Urinary bladder (tissue), 4 donors: ENCODE measurements around the gene RUVBL2. TPM values are rescaled to one million over a fixed set of nuclear protein-coding genes. Genes with fewer than 3 reads are reported as not detected.
A peak's percentile ranks its signal among the peaks of the same experiment; 100 is the strongest.
"Not testable (repeated sequence)": the region's sequence is repeated elsewhere in the genome, so short reads cannot be mapped to it uniquely, and the experiment has no call there.

Source experiments
- DNase-seq: peaks from one replicate; pipeline ENCODE4 v3.0.0-alpha.2; 2015; ENCODE audit errors: extremely low spot score
- H3K27ac ChIP-seq: one replicate; pipeline ENCODE4 v1.5.1; 2013; ENCODE audit warnings: low read depth, mild to moderate bottlenecking, moderate library complexity
- H3K36me3 ChIP-seq: one replicate; pipeline ENCODE4 v1.6.1; 2013; ENCODE audit warnings: mild to moderate bottlenecking, moderate library complexity; ENCODE audit not compliant: insufficient read depth
- H3K4me1 ChIP-seq: one replicate; pipeline ENCODE4 v1.6.1; 2013; ENCODE audit warnings: mild to moderate bottlenecking, moderate library complexity; ENCODE audit not compliant: insufficient read depth
- H3K4me3 ChIP-seq: one replicate; pipeline ENCODE4 v1.5.1; 2013; ENCODE audit warnings: low read depth, low read length
- WGBS: extraction: QIAGEN DNeasy Blood & Tissue Kit; methylation state at CpG from one replicate; pipeline ENCODE4 v1.1.7; 2013; 5-methylcytosine and 5-hydroxymethylcytosine counted together
- polyA plus RNA-seq: library from polyadenylated mRNA; stranded (reverse); fragments of 200-250 nt; gene quantifications from one replicate; pipeline ENCODE4 v1.2.3, GENCODE V29; 2013
- total RNA-seq: library from RNA; depleted of rRNA; stranded (reverse); fragments of >200 nt; gene quantifications from one replicate; pipeline ENCODE4 v1.2.3, GENCODE V29; 2014
- donor health status: healthy with polysubstance abuse.
- donor health status: healthy.

RUVBL2 gene
- total and polyA plus RNA-seq, 2 donors, result 61.3 to 83.4 TPM

DNA sequence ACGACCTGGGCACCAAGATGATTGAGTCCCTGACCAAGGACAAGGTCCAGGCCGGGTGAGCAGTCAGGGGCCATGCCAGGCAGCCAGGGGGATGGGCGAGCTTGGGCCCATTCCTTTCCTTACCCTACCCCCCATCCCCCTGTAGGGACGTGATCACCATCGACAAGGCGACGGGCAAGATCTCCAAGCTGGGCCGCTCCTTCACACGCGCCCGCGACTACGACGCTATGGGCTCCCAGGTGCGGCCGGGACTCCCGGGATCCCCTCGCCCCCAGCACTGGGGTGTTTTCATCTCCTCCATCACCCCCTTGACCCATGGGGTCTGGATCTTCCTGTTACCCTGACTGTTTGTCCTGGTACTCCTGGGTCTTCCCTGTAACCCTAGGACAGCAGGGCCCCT lies 16.1 kb downstream of the RUVBL2 start:
- Histone ChIP-seq H3K27ac (no peak overlapping the region), H3K4me3 (no peak overlapping the region), H3K36me3 (peaks cover 2% of the 10 kb centered on the region), H3K4me1 (no peaks in the 10 kb centered on the region)
- no peak for DNase-seq
- WGBS, result 96% methylated on average over 18 of the region's 18 CpGs

DNA sequence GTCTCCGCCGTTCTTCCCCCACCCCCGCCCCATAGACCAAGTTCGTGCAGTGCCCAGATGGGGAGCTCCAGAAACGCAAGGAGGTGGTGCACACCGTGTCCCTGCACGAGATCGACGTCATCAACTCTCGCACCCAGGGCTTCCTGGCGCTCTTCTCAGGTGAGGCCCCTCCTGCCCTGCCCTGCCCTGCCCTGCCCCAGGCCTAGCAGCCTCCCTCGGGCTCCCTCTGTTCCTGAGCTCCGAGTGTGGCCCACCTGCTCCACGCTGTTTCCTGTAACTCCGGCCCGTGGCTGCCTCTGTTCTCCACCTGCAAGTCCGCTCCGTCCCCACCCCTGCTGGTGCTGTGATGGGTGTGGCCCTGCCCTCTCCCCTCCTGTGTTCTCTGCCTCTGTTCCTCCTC lies 16.8 kb downstream of the RUVBL2 start:
- no peak overlapping the region for H3K27ac ChIP-seq
- H3K4me1 ChIP-seq, result no peaks in the 10 kb centered on the region
- H3K4me3 ChIP-seq, result no peak overlapping the region
- DNase-seq, result no peak
- whole genome bisulfite sequencing, result 91% methylated on average over 18 of the region's 18 CpGs
- H3K36me3 ChIP-seq, result no peaks in the 10 kb centered on the region

- H3K4me3 ChIP-seq, result no peak overlapping the region
- peaks cover 2% of the 10 kb centered on the region for H3K36me3 ChIP-seq
- WGBS, result 90% methylated on average over 17 of the region's 17 CpGs
- no peak overlapping the region for H3K27ac ChIP-seq
- no peak for DNase-seq
- H3K4me1 ChIP-seq, result no peaks in the 10 kb centered on the region
These were observed 17.5 kb downstream of the RUVBL2 start for GRCh38 chr19:49011194-49011593.

GRCh38 chr19:49014123-49014869 lies 20.6 kb downstream of the RUVBL2 start:
- WGBS, result 92% methylated on average over 32 of the region's 32 CpGs
- DNase-seq, result no peak
- H3K4me1 ChIP-seq, result no peaks in the 10 kb centered on the region
- H3K36me3 ChIP-seq, result peaks cover 2% of the 10 kb centered on the region
- no peak overlapping the region for H3K27ac ChIP-seq
- H3K4me3 ChIP-seq, result no peak overlapping the region

DNA sequence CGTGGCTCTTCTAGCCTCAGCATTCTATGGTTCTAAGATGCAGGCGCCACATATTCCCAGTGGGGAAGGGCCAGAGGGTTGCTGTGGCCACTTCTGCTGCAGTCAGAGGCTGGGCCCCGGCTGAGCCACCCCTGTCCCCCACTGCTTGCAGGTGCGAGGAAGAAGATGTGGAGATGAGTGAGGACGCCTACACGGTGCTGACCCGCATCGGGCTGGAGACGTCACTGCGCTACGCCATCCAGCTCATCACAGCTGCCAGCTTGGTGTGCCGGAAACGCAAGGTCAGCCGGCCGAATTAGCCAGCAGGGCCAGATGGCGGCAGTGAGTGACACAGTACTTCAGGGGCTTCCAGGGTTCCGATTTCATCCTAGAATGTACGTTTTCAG lies 21.2 kb downstream of the RUVBL2 start:
- Histone ChIP-seq H3K36me3 (peaks cover 2% of the 10 kb centered on the region), H3K27ac (no peak overlapping the region), H3K4me3 (no peak overlapping the region), H3K4me1 (no peaks in the 10 kb centered on the region)
- no peak for DNase-seq
- WGBS, result 94% methylated on average over 18 of the region's 18 CpGs

- H3K4me3 ChIP-seq, result no peak overlapping the region
- H3K4me1 ChIP-seq, result no peaks in the 10 kb centered on the region
- H3K27ac ChIP-seq, result no peak overlapping the region
- DNase-seq, result no peak
- 95% methylated on average over 28 of the region's 29 CpGs for WGBS
- peaks cover 2% of the 10 kb centered on the region for H3K36me3 ChIP-seq
These were observed 22.6 kb downstream of the RUVBL2 start for GRCh38 chr19:49016067-49016839.

DNA sequence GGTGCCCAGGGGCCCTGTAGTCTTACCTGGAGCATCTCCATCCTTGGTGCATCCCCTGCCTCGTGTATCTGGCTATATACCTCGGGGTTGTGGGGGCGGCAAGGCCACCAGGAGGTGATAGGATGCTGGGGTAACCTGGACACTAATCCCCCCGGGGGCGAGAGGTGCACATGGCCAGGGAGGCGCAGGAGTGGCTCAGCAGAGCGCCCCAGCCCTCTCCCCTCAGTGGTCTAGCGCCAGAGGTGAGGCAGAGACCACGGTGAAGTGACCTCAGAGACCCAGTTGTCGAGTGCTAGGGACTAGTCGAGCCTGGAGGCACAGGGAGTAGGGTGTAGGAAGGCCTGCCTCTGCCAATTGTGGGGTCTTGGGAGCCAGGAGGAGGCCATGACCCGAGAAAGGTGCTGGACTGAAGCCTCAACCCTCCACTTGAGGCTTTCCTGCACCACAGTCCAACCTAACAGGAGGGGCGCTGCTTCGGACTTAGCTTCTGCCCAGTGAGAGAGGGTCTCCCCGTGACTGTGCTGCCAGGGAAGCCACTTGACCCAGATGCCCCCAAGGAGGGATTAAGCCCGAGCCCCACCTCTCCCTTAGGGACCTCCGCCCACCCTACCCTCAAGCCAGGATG lies 23.5 kb downstream of the RUVBL2 start, which contains the start of gene LHB:
Gene LHB (minus strand): TSS at position 51 of the 625 bp plus-strand sequence. CDS start 10 bp downstream, at position 41.
- 75% methylated on average over 17 of the region's 17 CpGs for WGBS
- DNase-seq, result no peak
- Histone ChIP-seq H3K27ac (no peak within 1 kb of the TSS), H3K4me1 (no peaks in the 10 kb centered on the region), H3K36me3 (peaks cover 2% of the 10 kb centered on the region), H3K4me3 (peak within 1 kb of the TSS; percentile 44)

- H3K4me3 ChIP-seq, result peak overlapping the region; percentile 44
- no peak overlapping the region for H3K27ac ChIP-seq
- no peaks in the 10 kb centered on the region for H3K4me1 ChIP-seq
- 1% methylated on average over 62 of the region's 62 CpGs for WGBS
- no peak for DNase-seq
- H3K36me3 ChIP-seq, result peaks cover 2% of the 10 kb centered on the region
These were observed 24.1 kb downstream of the RUVBL2 start for GRCh38 chr19:49017666-49018351.

GRCh38 chr19:49018388-49019241 lies 24.9 kb downstream of the RUVBL2 start:
- H3K4me1 ChIP-seq, DNase-seq, H3K27ac ChIP-seq, H3K36me3 ChIP-seq: not testable (repeated sequence)
- WGBS, result 4% methylated on average over 50 of the region's 50 CpGs
- peak overlapping the region; percentile 44 for H3K4me3 ChIP-seq

DNA sequence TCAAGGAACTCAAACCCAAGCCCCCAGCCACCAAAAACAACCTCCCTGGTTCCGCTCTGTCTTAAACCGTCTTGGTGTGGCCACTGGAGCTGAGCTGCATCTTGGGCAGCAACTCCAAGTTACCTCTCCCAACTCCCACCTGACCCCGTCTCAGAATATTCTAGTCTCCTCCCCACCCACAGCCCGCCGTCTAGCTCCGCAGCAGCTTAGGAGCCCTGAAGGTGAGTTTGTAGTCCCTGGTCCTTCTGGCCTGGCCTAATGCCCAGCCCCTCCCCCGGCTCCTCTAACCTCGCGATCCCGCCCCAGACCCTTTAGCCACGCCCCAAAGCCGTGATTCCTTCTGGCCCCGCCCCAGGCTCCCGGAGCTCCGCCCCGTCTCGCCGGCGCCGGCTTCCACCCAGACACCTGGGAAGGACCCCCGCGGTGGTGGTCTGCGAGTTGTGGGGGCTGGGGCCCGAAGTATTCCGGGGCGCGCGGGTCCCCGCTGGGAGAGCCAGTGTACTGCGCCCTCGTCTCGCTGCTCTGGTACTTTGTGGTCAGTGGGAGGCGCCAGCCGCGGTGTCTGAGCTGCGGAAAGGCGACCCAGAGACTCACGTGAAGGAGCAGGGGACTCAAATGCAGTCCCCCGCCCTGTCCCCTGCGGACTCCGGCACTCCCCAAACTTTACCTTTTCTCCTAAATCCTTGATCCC lies 25.7 kb downstream of the RUVBL2 start:
- Histone ChIP-seq H3K4me3 (peak overlapping the region; percentile 14), H3K4me1 (no peaks in the 10 kb centered on the region), H3K36me3 (peaks cover 2% of the 10 kb centered on the region), H3K27ac (no peak overlapping the region)
- no peak for DNase-seq
- 21% methylated on average over 41 of the region's 41 CpGs for WGBS

GRCh38 chr19:49020342-49020741 lies 26.7 kb downstream of the RUVBL2 start:
- peaks cover 2% of the 10 kb centered on the region for H3K36me3 ChIP-seq
- no peak for DNase-seq
- 79% methylated on average over 11 of the region's 11 CpGs for whole genome bisulfite sequencing
- no peak overlapping the region for H3K4me3 ChIP-seq
- H3K27ac ChIP-seq, result no peak overlapping the region
- no peaks in the 10 kb centered on the region for H3K4me1 ChIP-seq
